CD8-positive, alpha-beta memory T cell (primary cell): ENCODE measurements around the gene S100A10. TPM values are rescaled to one million over a fixed set of nuclear protein-coding genes. Genes with fewer than 3 reads are reported as not detected.

Source experiments
- CTCF ChIA-PET: fragments of 350-600 bp; sonication (Branson Sonifier 250); formaldehyde crosslinking; loops from one replicate; lab custom pipeline; 2021; ENCODE audit warnings: antibody characterized with exemption; lab: Charles Lee
- POLR2A ChIA-PET: fragments of 350-600 bp; sonication (Branson Sonifier 250); formaldehyde crosslinking; loops from one replicate; lab custom pipeline; 2021; ENCODE audit warnings: antibody characterized with exemption; lab: Charles Lee
- DNase-seq, 5 donors: peaks; one replicate each; pipeline versions ENCODE4 v3.0.0 to v3.0.0-alpha.2; 2020 to 2022; ENCODE audit warnings: mixed read lengths in 1 of 5
- H3K27ac ChIP-seq: one replicate; pipeline ENCODE4 v1.7.0; 2013; ENCODE audit warnings: low read depth, mild to moderate bottlenecking, low read length, moderate library complexity
- H3K27me3 ChIP-seq: 2 replicates; pipeline ENCODE4 v1.7.0; 2013; ENCODE audit warnings: low read length, mild to moderate bottlenecking; ENCODE audit not compliant: insufficient read depth, poor library complexity, severe bottlenecking
- H3K36me3 ChIP-seq: 2 replicates; pipeline ENCODE4 v1.7.0; 2013; ENCODE audit warnings: mild to moderate bottlenecking, low read length, moderate library complexity; ENCODE audit not compliant: insufficient read depth
- H3K4me1 ChIP-seq: 2 replicates; pipeline ENCODE4 v1.7.0; 2013; ENCODE audit warnings: mild to moderate bottlenecking, low read length, moderate library complexity; ENCODE audit not compliant: insufficient read depth
- H3K4me3 ChIP-seq: 2 replicates; pipeline ENCODE4 v1.7.0; 2013; ENCODE audit warnings: mild to moderate bottlenecking, low read length
- H3K9me3 ChIP-seq: 2 replicates; pipeline ENCODE4 v1.7.0; 2013; ENCODE audit warnings: mild to moderate bottlenecking, low read length
- H3K27ac Mint-ChIP-seq, 8 donors: one replicate each; pipeline ENCODE4 v1.8.0; 2020 to 2021; ENCODE audit warnings: mixed read lengths in 8 of 8, mild to moderate bottlenecking in 6 of 8, inconsistent platforms in 3 of 8, moderate library complexity in 3 of 8
- H3K27me3 Mint-ChIP-seq, 2 donors: one replicate each; pipeline ENCODE4 v1.8.0; 2020 to 2021; ENCODE audit warnings: mixed read lengths in 2 of 2, mild to moderate bottlenecking in 1 of 2, moderate library complexity in 1 of 2
- H3K36me3 Mint-ChIP-seq, 3 donors: one replicate each; pipeline ENCODE4 v1.8.0; 2020 to 2021; ENCODE audit warnings: mixed read lengths in 3 of 3, inconsistent platforms in 1 of 3, mild to moderate bottlenecking in 1 of 3
- H3K4me1 Mint-ChIP-seq, 3 donors: one replicate each; pipeline ENCODE4 v1.8.0; 2020 to 2021; ENCODE audit warnings: mixed read lengths in 3 of 3, inconsistent platforms in 1 of 3, mild to moderate bottlenecking in 1 of 3
- H3K4me3 Mint-ChIP-seq, 7 donors: one replicate each; pipeline ENCODE4 v1.8.0; 2020 to 2021; ENCODE audit warnings: mixed read lengths in 7 of 7, mild to moderate bottlenecking in 6 of 7, moderate library complexity in 4 of 7, inconsistent platforms in 2 of 7
- H3K9me3 Mint-ChIP-seq, 5 donors: one replicate each; pipeline ENCODE4 v1.8.0; 2020 to 2022; ENCODE audit warnings: mixed read lengths in 5 of 5, mild to moderate bottlenecking in 3 of 5, moderate library complexity in 2 of 5, inconsistent platforms in 1 of 5
- polyA plus RNA-seq: library from polyadenylated mRNA; unstranded; fragments of 300-500 nt; fragmentation: Illumina TruSeq; gene quantifications from one replicate; pipeline ENCODE4 v1.2.3, GENCODE V29; 2021
- total RNA-seq, 2 experiments: library from RNA; stranded (reverse); gene quantifications; one replicate each; pipeline ENCODE4 v1.2.3, GENCODE V29; 2021

Gene S100A10
- total and polyA plus RNA-seq, 3 experiments from 2014 or later: 263 to 1,167 (median 279) TPM

DNA sequence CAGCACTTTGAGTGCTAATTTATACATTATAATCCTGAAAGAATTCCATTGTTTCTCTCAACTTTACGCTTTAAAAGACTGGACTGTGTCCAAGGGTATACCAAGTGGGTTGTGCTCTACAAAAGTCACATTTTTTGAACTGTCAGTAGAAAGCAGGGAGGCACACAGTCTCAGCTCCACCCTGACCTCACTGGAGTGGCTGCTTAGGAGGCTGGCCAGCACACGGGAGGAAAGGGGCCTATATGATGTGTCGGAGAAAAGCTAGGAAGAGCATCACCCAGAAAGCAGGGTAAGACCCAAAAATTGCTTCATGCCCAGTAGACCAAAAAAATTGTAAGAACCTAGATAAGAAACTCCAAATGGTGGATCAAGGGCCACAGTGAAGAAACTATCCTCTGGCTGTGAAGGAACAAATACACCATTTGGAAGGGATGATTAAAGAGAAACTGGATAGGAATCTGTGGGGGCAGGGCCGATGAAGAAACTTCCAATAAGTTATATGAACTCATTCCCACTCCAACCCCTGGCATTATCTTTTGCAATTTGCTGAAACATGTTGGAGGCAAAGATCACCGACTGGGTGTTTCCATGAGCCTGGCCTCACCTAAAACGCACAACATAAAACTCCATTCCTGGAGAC is 1.9 kb downstream of the S100A10 start:
- Mint-ChIP-seq H3K27ac (peak overlapping the region; percentile 95 to 99 (median 98)), H3K9me3 (no peaks in the 10 kb centered on the region), H3K27me3 (no peaks in the 10 kb centered on the region), H3K4me1 (peaks cover 59 to 75% (median 62%) of the 10 kb centered on the region in 3 donors), H3K36me3 (peaks cover 0 to 37% (median 0%) of the 10 kb centered on the region in 3 donors), H3K4me3 (peak overlapping the region; percentile 96 to 100 (median 97))
- no peaks in the 10 kb centered on the region for H3K36me3 ChIP-seq
- H3K27me3 ChIP-seq: no peaks in the 10 kb centered on the region
- ChIA-PET POLR2A (interaction anchor here (0.9 to 1.6 kb wide), 2 partner anchors 21 to 24 kb away, joined by 3 read pairs; no protein-coding TSS in a partner anchor), CTCF (interaction anchor here (4.0 to 19.1 kb wide), 2 partner anchors 11 to 24 kb away, joined by 14 to 339 read pairs; no protein-coding TSS in a partner anchor)
- peak overlapping the region; percentile 79 for H3K4me3 ChIP-seq
- H3K27ac ChIP-seq: no peak overlapping the region
- DNase-seq: no peak
- no peaks in the 10 kb centered on the region for H3K9me3 ChIP-seq
- H3K4me1 ChIP-seq: peaks cover 50% of the 10 kb centered on the region

DNA sequence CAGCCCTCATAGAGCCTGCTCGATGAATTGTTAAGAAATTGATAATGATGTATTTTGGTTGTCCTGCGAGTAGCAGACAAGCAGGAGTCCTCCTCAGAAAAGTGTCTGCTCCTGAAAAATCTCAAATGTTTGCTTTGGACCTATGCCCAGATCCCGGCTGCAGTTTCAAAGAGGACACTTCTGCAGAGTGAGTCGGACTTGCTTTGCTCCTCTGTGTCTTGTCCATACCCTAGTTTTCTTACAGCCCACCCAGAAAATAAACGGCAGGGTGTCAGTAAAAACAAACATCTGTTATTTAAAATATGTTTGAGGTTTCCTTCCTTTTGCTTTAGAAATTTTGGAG is 2.8 kb downstream of the S100A10 start:
- Histone ChIP-seq H3K36me3 (peaks cover 4% of the 10 kb centered on the region), H3K9me3 (no peaks in the 10 kb centered on the region), H3K4me3 (no peak overlapping the region), H3K4me1 (peaks cover 50% of the 10 kb centered on the region), H3K27me3 (no peaks in the 10 kb centered on the region), H3K27ac (no peak overlapping the region)
- no peak for DNase-seq
- ChIA-PET POLR2A (no interaction called here), CTCF (interaction anchor here (4.0 to 19.1 kb wide), 2 partner anchors 12 to 23 kb away, joined by 14 to 339 read pairs; no protein-coding TSS in a partner anchor)
- H3K27me3 Mint-ChIP-seq: no peaks in the 10 kb centered on the region
- H3K4me3 Mint-ChIP-seq: peak overlapping the region; percentile 54 to 100 (median 97)
- H3K4me1 Mint-ChIP-seq: peaks cover 63 to 80% (median 71%) of the 10 kb centered on the region in 3 donors
- H3K36me3 Mint-ChIP-seq: peaks cover 0 to 45% (median 0%) of the 10 kb centered on the region in 3 donors
- no peaks in the 10 kb centered on the region for H3K9me3 Mint-ChIP-seq
- peak overlapping the region in 7 of 8 donors; percentile 40 to 99 (median 98) for H3K27ac Mint-ChIP-seq

GRCh38 chr1:151990058-151990855 is 3.4 kb downstream of the S100A10 start:
- ChIA-PET CTCF (interaction anchor here (0.5 to 19.1 kb wide), 2 partner anchors 22 to 114 kb away, joined by 3 to 339 read pairs; no protein-coding TSS in a partner anchor), POLR2A (no interaction called here)
- H3K36me3 Mint-ChIP-seq: peaks cover 0 to 51% (median 0%) of the 10 kb centered on the region in 3 donors
- no peaks in the 10 kb centered on the region for H3K9me3 ChIP-seq
- peaks cover 10% of the 10 kb centered on the region for H3K36me3 ChIP-seq
- H3K4me1 Mint-ChIP-seq: peaks cover 66 to 83% (median 75%) of the 10 kb centered on the region in 3 donors
- H3K27me3 ChIP-seq: no peaks in the 10 kb centered on the region
- H3K4me3 Mint-ChIP-seq: peak overlapping the region; percentile 54 to 100 (median 97)
- no peak overlapping the region for H3K4me3 ChIP-seq
- no peaks in the 10 kb centered on the region for H3K27me3 Mint-ChIP-seq
- H3K27ac Mint-ChIP-seq: peak overlapping the region; percentile 57 to 99 (median 96)
- DNase-seq: no peak
- no peak overlapping the region for H3K27ac ChIP-seq
- H3K4me1 ChIP-seq: peaks cover 55% of the 10 kb centered on the region
- no peaks in the 10 kb centered on the region for H3K9me3 Mint-ChIP-seq

DNA sequence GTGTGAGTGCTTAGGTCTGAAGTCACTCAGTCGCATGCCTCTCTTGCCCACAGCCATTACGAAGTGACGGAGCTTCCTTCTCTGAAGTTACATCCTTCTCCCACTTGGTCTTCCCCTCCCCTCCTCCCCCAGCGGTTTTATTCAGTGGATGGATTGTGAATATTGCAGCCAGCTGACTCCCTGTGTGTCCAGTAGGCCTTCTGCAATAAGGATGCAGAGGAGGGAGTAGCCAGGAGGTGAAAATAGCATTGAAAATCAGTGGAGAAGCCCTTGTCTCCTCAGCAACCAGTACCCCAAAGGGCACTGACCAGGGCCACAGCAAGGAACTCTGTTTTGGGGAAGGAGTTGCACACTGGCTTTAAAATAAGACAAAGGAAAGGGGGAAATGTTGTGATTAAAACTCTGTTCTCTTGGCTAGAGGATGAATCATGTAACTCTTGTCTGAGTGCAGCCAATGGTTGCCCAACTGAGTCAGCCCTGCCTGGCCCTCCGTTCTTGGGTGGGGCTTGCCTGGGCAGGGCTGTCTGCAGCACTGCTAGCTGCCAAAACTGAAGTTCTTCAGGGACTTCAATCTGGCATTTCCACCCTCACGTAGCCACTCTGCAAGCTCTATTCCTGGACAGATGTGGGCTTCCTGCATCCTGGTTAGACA is 4.3 kb downstream of the S100A10 start:
- H3K27ac ChIP-seq: no peak overlapping the region
- no peaks in the 10 kb centered on the region for H3K27me3 ChIP-seq
- ChIA-PET POLR2A (no interaction called here), CTCF (interaction anchor here (4.7 to 19.1 kb wide), 2 partner anchors 10 to 21 kb away, joined by 31 to 339 read pairs; no protein-coding TSS in a partner anchor)
- H3K4me1 ChIP-seq: peaks cover 63% of the 10 kb centered on the region
- no peaks in the 10 kb centered on the region for H3K27me3 Mint-ChIP-seq
- H3K27ac Mint-ChIP-seq: peak overlapping the region; percentile 43 to 98 (median 80)
- DNase-seq: peak in 1 of 5 donors; percentile 65
- no peak overlapping the region for H3K4me3 ChIP-seq
- peaks cover 18% of the 10 kb centered on the region for H3K36me3 ChIP-seq
- peaks cover 71 to 85% (median 80%) of the 10 kb centered on the region in 3 donors for H3K4me1 Mint-ChIP-seq
- peaks cover 0 to 60% (median 0%) of the 10 kb centered on the region in 3 donors for H3K36me3 Mint-ChIP-seq
- H3K9me3 ChIP-seq: no peaks in the 10 kb centered on the region
- no peaks in the 10 kb centered on the region for H3K9me3 Mint-ChIP-seq
- H3K4me3 Mint-ChIP-seq: peak overlapping the region in 6 of 7 donors; percentile 2 to 100 (median 64)

- Histone ChIP-seq H3K9me3 (no peaks in the 10 kb centered on the region), H3K27me3 (no peaks in the 10 kb centered on the region), H3K4me1 (peaks cover 67% of the 10 kb centered on the region), H3K36me3 (peaks cover 25% of the 10 kb centered on the region), H3K4me3 (no peak overlapping the region), H3K27ac (no peak overlapping the region)
- Mint-ChIP-seq H3K4me1 (peaks cover 80 to 92% (median 88%) of the 10 kb centered on the region in 3 donors), H3K27ac (peak overlapping the region; percentile 11 to 98 (median 66)), H3K9me3 (no peaks in the 10 kb centered on the region), H3K4me3 (peak overlapping the region in 4 of 7 donors; percentile 19 to 98 (median 46)), H3K36me3 (peaks cover 0 to 66% (median 5%) of the 10 kb centered on the region in 3 donors), H3K27me3 (no peaks in the 10 kb centered on the region)
- no peak for DNase-seq
- CTCF ChIA-PET: interaction anchor here (1.4 to 19.1 kb wide), 4 partner anchors 8 to 91 kb away, joined by 4 to 339 read pairs (median 20); no protein-coding TSS in a partner anchor
- POLR2A ChIA-PET: no interaction called here
Observed at GRCh38 chr1:151988405-151988923, 5.2 kb downstream of the S100A10 start.

GRCh38 chr1:151986501-151987190 is 7.0 kb downstream of the S100A10 start:
- Histone ChIP-seq H3K27me3 (no peaks in the 10 kb centered on the region), H3K9me3 (no peaks in the 10 kb centered on the region), H3K27ac (no peak overlapping the region), H3K36me3 (peaks cover 36% of the 10 kb centered on the region), H3K4me1 (peaks cover 58% of the 10 kb centered on the region), H3K4me3 (no peak overlapping the region)
- H3K27me3 Mint-ChIP-seq: no peaks in the 10 kb centered on the region
- peaks cover 69 to 91% (median 82%) of the 10 kb centered on the region in 3 donors for H3K4me1 Mint-ChIP-seq
- peak overlapping the region; percentile 6 to 98 (median 57) for H3K27ac Mint-ChIP-seq
- H3K36me3 Mint-ChIP-seq: peaks cover 7 to 76% (median 11%) of the 10 kb centered on the region in 3 donors
- DNase-seq: no peak
- ChIA-PET CTCF (interaction anchor here (1.5 to 19.1 kb wide), 4 partner anchors 10 to 19 kb away, joined by 4 to 339 read pairs (median 20); no protein-coding TSS in a partner anchor), POLR2A (no interaction called here)
- H3K4me3 Mint-ChIP-seq: peak overlapping the region in 1 of 7 donors; percentile 4
- no peaks in the 10 kb centered on the region for H3K9me3 Mint-ChIP-seq

- POLR2A ChIA-PET: no interaction called here
- Histone ChIP-seq H3K9me3 (no peaks in the 10 kb centered on the region), H3K36me3 (peaks cover 37% of the 10 kb centered on the region), H3K27ac (no peak overlapping the region), H3K4me1 (peaks cover 50% of the 10 kb centered on the region), H3K27me3 (no peaks in the 10 kb centered on the region), H3K4me3 (no peak overlapping the region)
- CTCF ChIA-PET: interaction anchor here (1.5 to 19.1 kb wide), 4 partner anchors 10 to 18 kb away, joined by 4 to 339 read pairs (median 20); no protein-coding TSS in a partner anchor
- Mint-ChIP-seq H3K27me3 (no peaks in the 10 kb centered on the region), H3K4me1 (peaks cover 62 to 82% (median 73%) of the 10 kb centered on the region in 3 donors), H3K4me3 (no peak overlapping the region), H3K9me3 (no peaks in the 10 kb centered on the region), H3K36me3 (peaks cover 9 to 78% (median 20%) of the 10 kb centered on the region in 3 donors), H3K27ac (peak overlapping the region in 7 of 8 donors; percentile 40 to 76 (median 61))
- DNase-seq: no peak
Observed at GRCh38 chr1:151985768-151986167, 7.9 kb downstream of the S100A10 start.
